HG02938 (cell line): ENCODE data around the gene SNX22.

Experiments used
- ATAC-seq: cut with Tn5 transposase; IDR thresholded peaks from one replicate; pipeline ENCODE4 v1.9.1; 2021; ENCODE audit warnings: mild to moderate bottlenecking, moderate library complexity; ENCODE audit not compliant: unreplicated experiment

The SNX22 gene

GRCh38 chr15:64153480-64154367 is 2.2 kb downstream of the SNX22 start:
- ATAC-seq: peak; percentile 60

GRCh38 chr15:64155802-64156651 is 4.5 kb downstream of the SNX22 start:
- no peak for ATAC-seq

GRCh38 chr15:64156652-64157331 is 5.3 kb downstream of the SNX22 start:
- no peak for ATAC-seq

GRCh38 chr15:64157599-64158125 is 6.1 kb downstream of the SNX22 start:
- ATAC-seq: no peak

GRCh38 chr15:64158363-64159134 is 7.0 kb downstream of the SNX22 start:
- no peak for ATAC-seq

GRCh38 chr15:64161688-64162477 is 10.4 kb downstream of the SNX22 start:
- ATAC-seq: no peak

- ATAC-seq: peak; percentile 18
These were observed 10.9 kb downstream of the SNX22 start for GRCh38 chr15:64162478-64162868.

- peak; percentile 84 for ATAC-seq
These were observed 11.5 kb downstream of the SNX22 start, which contains the start of gene PPIB for GRCh38 chr15:64162869-64163658. TSS of gene PPIB (minus strand) at chr15:64163022. CDS start at chr15:64162986, 36 bp downstream.

- no peak for ATAC-seq
These were observed 12.3 kb downstream of the SNX22 start for GRCh38 chr15:64163659-64164362.

GRCh38 chr15:64164436-64164835 is 12.9 kb downstream of the SNX22 start:
- ATAC-seq: no peak

GRCh38 chr15:64166102-64166890 is 14.8 kb downstream of the SNX22 start:
- no peak for ATAC-seq

GRCh38 chr15:64180235-64180824 is 28.8 kb downstream of the SNX22 start:
- no peak for ATAC-seq

GRCh38 chr15:64182859-64183370 is 31.4 kb downstream of the SNX22 start:
- no peak for ATAC-seq

GRCh38 chr15:64185146-64185911 is 33.8 kb downstream of the SNX22 start:
- ATAC-seq: no peak

- no peak for ATAC-seq
These were observed 36.1 kb downstream of the SNX22 start for GRCh38 chr15:64187396-64188191.
